Body of pancreas (tissue), 4 donors: ENCODE data around the gene NUCKS1. TPM values are rescaled to one million over a fixed set of nuclear protein-coding genes. Genes with fewer than 3 reads are reported as not detected.

Experiments
- ATAC-seq: fragments of 150-250 bp; one replicate; pipeline ENCODE4 v1.9.1; 2016
- DNase-seq, 4 donors: peaks; one replicate each; pipeline ENCODE4 v3.0.0-alpha.2; 2019
- H3K27ac ChIP-seq, 4 donors: fragments of 200-600 bp; sonication (generic); 1 replicate in 3 of 4; 2 replicates in 1 of 4; pipeline versions ENCODE4 v1.5.1 to v1.6.1; 2016 to 2019; ENCODE audit warnings: mild to moderate bottlenecking in 1 of 4, mixed read lengths in 1 of 4, moderate library complexity in 1 of 4
- H3K27me3 ChIP-seq, 2 donors: fragments of 200-600 bp; sonication (generic); one replicate each; pipeline ENCODE4 v1.6.0; 2016; ENCODE audit warnings: mild to moderate bottlenecking in 1 of 2
- H3K36me3 ChIP-seq, 2 donors: fragments of 200-600 bp; sonication (generic); replicated peaks in 1 of 2; 2 replicates each; pipeline ENCODE4 v1.5.1; 2016; ENCODE audit warnings: low read depth in 2 of 2; ENCODE audit not compliant: insufficient read depth in 1 of 2
- H3K4me1 ChIP-seq: fragments of 200-600 bp; sonication (generic); one replicate; pipeline ENCODE4 v1.6.0; 2016
- H3K4me3 ChIP-seq, 2 donors: fragments of 200-600 bp; sonication (generic); 1 replicate in 1 of 2; 2 replicates in 1 of 2; pipeline ENCODE4 v1.5.1; 2016 to 2019
- H3K9me3 ChIP-seq, 3 donors: fragments of 200-600 bp; sonication (generic); 1 replicate in 2 of 3; 2 replicates in 1 of 3; pipeline ENCODE4 v1.5.1; 2016
- POLR2A ChIP-seq, 3 donors: fragments of 450-650 bp; IDR thresholded peaks; one replicate each; pipeline ENCODE4 v1.6.1; 2016; ENCODE audit warnings: antibody characterized with exemption in 3 of 3, mild to moderate bottlenecking in 2 of 3
- WGBS, 2 donors: methylation state at CpG; one replicate each; pipeline ENCODE4 v1.1.5; 2017; 5-methylcytosine and 5-hydroxymethylcytosine counted together
- intact Hi-C: fragments of 100-400 bp; cut with DNase I; formaldehyde crosslinking; loops from one replicate; pipeline ENCODE4 v1.15.1; 2023
- small RNA-seq: library from RNA; depleted of rRNA; stranded (forward); fragments of <200 nt; gene quantifications from one replicate; pipeline ENCODE3, GENCODE V24; 2016
- total RNA-seq, 2 donors: library from RNA; depleted of rRNA; stranded (reverse); fragments of >200 nt; gene quantifications; one replicate each; pipeline ENCODE4 v1.1.0, GENCODE V29; 2016
- TF ChIP-seq, protein P1 (sequence below), 7 experiments: fragments of 450-650 bp in 4 of 7; fragments of 200-600 bp in 3 of 7; sonication (generic) in 3 of 7; IDR thresholded peaks; one replicate each; pipeline ENCODE4 v1.5.1; 2016 to 2019; ENCODE audit warnings: antibody characterized with exemption in 7 of 7

Gene NUCKS1
- total RNA-seq, 2 donors from 2014 or later: 37.6 to 39.2 TPM

DNA sequence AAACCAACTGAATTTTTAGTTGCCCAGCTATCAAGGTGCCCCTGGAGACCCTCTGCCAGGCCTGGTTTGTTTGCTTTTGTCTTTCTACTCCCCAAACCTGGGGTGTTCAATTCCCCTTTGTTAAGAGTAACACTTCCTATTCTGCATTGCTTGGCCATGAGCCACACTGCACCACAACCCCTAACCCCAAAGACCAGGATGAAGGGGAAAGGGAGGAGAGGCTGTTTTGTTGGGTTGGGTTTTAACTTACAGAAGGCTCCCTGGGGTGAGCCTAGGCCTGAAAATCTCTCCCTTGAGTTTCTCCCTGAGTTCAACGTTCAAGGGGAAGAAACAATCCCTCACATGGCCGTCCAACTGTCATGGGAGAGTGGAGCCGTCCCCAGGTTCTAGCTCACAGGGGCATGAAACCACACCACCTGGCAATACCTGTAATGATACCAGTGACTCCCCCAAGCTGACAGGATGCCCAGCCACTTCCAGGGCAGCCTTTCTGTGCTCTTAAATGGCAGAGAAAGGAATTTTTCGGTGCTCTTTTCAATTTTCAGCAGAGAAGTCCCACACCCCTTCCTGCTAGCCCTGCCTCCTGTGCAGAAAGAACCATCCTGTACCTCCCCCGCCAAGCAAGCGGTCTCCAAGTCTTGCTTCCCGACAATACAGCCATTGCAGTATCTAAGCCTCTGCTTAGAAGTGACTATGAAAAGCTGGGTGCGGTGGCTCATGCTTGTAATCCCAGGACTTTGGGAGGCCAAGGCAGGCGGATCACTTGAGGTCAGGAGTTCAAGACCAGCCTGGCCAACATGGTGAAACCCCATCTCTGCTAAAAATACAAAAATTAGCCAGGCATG lies 84.6 kb downstream of the NUCKS1 start:
- H3K27me3 ChIP-seq: no peaks in the 10 kb centered on the region
- TF ChIP-seq, protein P1, sequence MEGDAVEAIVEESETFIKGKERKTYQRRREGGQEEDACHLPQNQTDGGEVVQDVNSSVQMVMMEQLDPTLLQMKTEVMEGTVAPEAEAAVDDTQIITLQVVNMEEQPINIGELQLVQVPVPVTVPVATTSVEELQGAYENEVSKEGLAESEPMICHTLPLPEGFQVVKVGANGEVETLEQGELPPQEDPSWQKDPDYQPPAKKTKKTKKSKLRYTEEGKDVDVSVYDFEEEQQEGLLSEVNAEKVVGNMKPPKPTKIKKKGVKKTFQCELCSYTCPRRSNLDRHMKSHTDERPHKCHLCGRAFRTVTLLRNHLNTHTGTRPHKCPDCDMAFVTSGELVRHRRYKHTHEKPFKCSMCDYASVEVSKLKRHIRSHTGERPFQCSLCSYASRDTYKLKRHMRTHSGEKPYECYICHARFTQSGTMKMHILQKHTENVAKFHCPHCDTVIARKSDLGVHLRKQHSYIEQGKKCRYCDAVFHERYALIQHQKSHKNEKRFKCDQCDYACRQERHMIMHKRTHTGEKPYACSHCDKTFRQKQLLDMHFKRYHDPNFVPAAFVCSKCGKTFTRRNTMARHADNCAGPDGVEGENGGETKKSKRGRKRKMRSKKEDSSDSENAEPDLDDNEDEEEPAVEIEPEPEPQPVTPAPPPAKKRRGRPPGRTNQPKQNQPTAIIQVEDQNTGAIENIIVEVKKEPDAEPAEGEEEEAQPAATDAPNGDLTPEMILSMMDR (IDR thresholded peaks at IDR 0.05): no peak
- TF ChIP-seq POLR2A (IDR thresholded peaks at IDR 0.05): no peak
- WGBS, 2 donors: 70 to 83% methylated on average over 8 to 9 of the region's 9 CpGs
- peak overlapping the region in 1 of 4 donors; percentile 10 for H3K27ac ChIP-seq
- ATAC-seq (no peak), DNase-seq (no peak)
- intact Hi-C loops: loop anchor here (10.0 kb wide), 1 partner anchor 309 kb away; no protein-coding TSS in a partner anchor
- H3K9me3 ChIP-seq: no peaks in the 10 kb centered on the region
- no peak overlapping the region for H3K4me3 ChIP-seq
- H3K36me3 ChIP-seq: no peaks in the 10 kb centered on the region
- peaks cover 9% of the 10 kb centered on the region for H3K4me1 ChIP-seq

DNA sequence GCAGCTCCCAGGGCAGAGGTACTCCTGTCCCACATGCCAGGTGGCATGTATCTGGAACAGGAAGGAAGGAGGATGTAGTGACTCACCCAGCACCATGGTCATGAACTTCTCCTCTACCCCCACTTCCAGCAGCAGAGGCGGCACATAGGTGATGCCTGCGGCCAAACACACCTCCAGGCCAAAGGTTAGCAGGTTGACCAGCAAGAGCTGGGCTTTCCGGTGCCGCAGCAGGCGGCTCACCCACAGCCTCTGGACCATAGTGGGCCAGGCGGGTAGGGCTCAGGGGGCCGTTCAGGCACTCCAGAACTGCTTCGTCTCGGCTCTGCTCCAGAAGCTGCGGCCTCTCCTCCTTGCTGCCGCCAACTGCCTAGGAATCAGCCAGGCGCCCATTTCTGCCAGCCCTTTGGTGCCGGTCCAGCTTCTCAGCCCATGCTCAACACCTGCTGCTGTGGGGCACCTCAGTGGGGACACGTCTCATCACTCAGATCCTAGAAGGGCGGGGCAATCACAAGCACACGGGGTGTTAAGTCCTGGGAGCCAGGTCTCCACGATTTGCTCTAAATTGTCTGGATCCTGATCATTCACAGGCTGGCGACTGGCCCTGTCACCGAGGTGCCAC lies 85.5 kb downstream of the NUCKS1 start:
- TF ChIP-seq, protein P1 (IDR thresholded peaks at IDR 0.05): no peak
- no peak for TF ChIP-seq POLR2A (IDR thresholded peaks at IDR 0.05)
- H3K4me3 ChIP-seq: no peak overlapping the region
- H3K36me3 ChIP-seq: no peaks in the 10 kb centered on the region
- DNase-seq (peak in 3 of 4 donors; percentile 27 to 35 (median 30)), ATAC-seq (peak; percentile 6)
- no peaks in the 10 kb centered on the region for H3K9me3 ChIP-seq
- H3K4me1 ChIP-seq: peaks cover 6% of the 10 kb centered on the region
- intact Hi-C loops: loop anchor here (5.0 to 10.0 kb wide), 2 partner anchors 38 to 310 kb away; no protein-coding TSS in a partner anchor
- 61% methylated on average over 19 of the region's 19 CpGs; no CpG with 5 or more reads in 1 of the 2 donors for WGBS, 2 donors
- no peaks in the 10 kb centered on the region for H3K27me3 ChIP-seq
- peak overlapping the region in 2 of 4 donors; percentile 29 to 49 for H3K27ac ChIP-seq

DNA sequence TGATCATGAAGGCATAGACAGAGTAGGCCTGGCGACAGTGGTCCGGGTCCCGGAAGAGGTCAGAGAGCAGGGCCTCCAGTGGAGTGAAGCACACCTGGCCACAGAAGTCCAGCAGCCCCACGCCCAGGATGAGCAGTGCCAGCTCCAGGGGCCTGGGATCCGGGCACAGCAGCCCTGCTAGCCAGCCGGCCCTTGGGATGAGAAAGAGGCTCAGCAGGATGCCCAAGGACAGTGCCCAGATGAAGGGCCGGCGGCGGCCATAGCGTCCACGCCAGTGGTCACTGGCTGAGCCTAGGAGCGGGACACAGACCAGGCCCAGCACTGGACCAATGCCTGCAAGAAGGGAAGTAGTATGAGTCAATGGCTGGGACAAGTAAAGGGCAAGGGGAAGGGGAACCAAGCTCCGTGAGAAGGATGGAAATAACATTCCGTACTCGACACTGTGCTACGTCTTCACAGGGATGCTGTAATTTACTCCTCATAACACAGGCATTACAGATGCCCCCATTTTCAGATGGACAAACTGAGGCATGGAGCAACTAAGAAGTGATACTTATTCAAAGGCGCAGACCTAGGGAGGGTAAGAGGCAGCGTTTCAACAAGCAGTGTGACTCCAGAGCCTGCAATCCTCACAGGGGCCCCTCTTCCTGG lies 86.6 kb downstream of the NUCKS1 start:
- DNase-seq: peak in 1 of 4 donors; percentile 39
- intact Hi-C loops: loop anchor here (5.0 to 10.0 kb wide), 2 partner anchors 39 to 311 kb away; no protein-coding TSS in a partner anchor
- Histone ChIP-seq H3K4me3 (no peak overlapping the region), H3K36me3 (no peaks in the 10 kb centered on the region), H3K27me3 (no peaks in the 10 kb centered on the region), H3K9me3 (no peaks in the 10 kb centered on the region), H3K4me1 (peaks cover 14% of the 10 kb centered on the region), H3K27ac (no peak overlapping the region)
- 81 to 89% methylated on average over 14 to 18 of the region's 18 CpGs for WGBS, 2 donors
- no peak for ATAC-seq
- TF ChIP-seq, protein P1 (IDR thresholded peaks at IDR 0.05): no peak
- no peak for TF ChIP-seq POLR2A (IDR thresholded peaks at IDR 0.05)

Small RNA genes lying within 50 kb of the gene (small RNA-seq; reads per million reads assigned to genes)
- gene RF00017 (not detected), gene RF00139 (not detected)

Other genes starting within 250 kb of the NUCKS1 start
- 10 to 100 TPM; 28.0 to 28.7 TPM for gene CDK18, start 245.5 kb downstream of the NUCKS1 start, total RNA-seq
- gene ELK4, start 118.2 kb downstream of the NUCKS1 start, total RNA-seq: 10 to 100 TPM; 16.6 to 17.8 TPM
- 1 to 10 TPM; 1.3 to 1.6 TPM for gene SLC45A3, start 69.7 kb downstream of the NUCKS1 start, total RNA-seq
- 10 to 100 TPM in 1 of 2 donors, 1 to 10 TPM in 1; 7.6 to 11.2 TPM for gene RAB29, start 25.3 kb upstream of the NUCKS1 start, total RNA-seq
- 10 to 100 TPM; 36.9 to 41.8 TPM for gene SLC41A1, start 63.0 kb upstream of the NUCKS1 start, total RNA-seq
- gene PM20D1, start 100.0 kb upstream of the NUCKS1 start, total RNA-seq: 100 to 1,000 TPM in 1 of 2 donors, 10 to 100 TPM in 1; 13.0 to 103 TPM
- gene SLC26A9, start 193.3 kb upstream of the NUCKS1 start, total RNA-seq: 1 to 10 TPM in 1 of 2 donors, under 1 TPM in 1; 0.78 to 1.6 TPM